ENCODE measurements around the gene ACADS.

The ACADS gene, protein sequence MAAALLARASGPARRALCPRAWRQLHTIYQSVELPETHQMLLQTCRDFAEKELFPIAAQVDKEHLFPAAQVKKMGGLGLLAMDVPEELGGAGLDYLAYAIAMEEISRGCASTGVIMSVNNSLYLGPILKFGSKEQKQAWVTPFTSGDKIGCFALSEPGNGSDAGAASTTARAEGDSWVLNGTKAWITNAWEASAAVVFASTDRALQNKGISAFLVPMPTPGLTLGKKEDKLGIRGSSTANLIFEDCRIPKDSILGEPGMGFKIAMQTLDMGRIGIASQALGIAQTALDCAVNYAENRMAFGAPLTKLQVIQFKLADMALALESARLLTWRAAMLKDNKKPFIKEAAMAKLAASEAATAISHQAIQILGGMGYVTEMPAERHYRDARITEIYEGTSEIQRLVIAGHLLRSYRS

DNA sequence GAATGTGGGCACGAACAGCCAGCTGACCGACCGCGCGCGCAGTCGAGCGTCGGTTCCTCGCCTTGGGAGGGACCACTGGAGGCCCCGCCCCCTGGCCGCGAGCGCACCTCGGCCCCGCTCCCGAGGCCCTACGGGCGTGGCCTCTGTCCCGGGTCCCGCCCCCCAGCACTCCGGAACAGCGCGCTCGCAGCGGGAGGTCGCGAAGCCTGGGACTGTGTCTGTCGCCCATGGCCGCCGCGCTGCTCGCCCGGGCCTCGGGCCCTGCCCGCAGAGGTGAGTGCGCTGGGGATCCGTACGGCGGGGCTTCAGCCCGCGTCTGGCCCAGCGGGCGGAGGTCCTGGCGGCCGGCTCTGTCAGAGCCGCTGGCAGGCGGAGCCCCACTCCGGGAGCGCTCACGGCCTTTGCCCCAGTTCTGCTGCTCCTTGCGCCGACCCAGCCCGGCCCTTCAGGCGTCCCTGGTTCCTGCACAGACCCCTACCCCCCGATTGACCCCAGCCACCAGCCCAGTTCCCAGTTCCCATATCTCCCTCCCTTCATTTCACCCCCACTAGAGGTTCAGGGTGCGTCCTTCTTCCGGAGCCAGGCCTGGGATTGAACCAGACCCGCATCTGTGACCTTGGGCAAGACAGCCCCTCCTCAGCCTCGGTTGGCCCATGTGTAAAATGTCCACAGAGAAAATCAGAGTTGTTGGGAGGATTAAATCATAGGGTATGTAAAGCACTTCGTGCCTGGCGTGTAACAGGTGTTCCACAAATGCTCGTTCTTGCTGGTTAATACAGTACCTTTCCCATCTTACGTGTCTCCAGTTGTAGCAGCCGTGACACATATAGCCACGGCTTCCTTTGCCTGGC, at the start of gene ACADS:
Gene ACADS, plus strand, starts transcription at position 168 of the 851 bp plus-strand sequence. Its CDS starts 60 bp downstream, at position 228.
- H3K36me3 ChIP-seq (ENCODE audit: low read depth), result peaks cover 31% of the 10 kb centered on the region
- TF ChIP-seq, protein P1, sequence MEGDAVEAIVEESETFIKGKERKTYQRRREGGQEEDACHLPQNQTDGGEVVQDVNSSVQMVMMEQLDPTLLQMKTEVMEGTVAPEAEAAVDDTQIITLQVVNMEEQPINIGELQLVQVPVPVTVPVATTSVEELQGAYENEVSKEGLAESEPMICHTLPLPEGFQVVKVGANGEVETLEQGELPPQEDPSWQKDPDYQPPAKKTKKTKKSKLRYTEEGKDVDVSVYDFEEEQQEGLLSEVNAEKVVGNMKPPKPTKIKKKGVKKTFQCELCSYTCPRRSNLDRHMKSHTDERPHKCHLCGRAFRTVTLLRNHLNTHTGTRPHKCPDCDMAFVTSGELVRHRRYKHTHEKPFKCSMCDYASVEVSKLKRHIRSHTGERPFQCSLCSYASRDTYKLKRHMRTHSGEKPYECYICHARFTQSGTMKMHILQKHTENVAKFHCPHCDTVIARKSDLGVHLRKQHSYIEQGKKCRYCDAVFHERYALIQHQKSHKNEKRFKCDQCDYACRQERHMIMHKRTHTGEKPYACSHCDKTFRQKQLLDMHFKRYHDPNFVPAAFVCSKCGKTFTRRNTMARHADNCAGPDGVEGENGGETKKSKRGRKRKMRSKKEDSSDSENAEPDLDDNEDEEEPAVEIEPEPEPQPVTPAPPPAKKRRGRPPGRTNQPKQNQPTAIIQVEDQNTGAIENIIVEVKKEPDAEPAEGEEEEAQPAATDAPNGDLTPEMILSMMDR (IDR thresholded peaks at IDR 0.05; ENCODE audit: poor library complexity, severe bottlenecking), result no peak
- H3K4me1 ChIP-seq (ENCODE audit: insufficient read depth, poor library complexity, severe bottlenecking), result no peaks in the 10 kb centered on the region
- H3K27ac ChIP-seq (ENCODE audit: poor library complexity, severe bottlenecking), result no peak within 1 kb of the TSS
- DNase-seq (ENCODE audit: low spot score) (peak; percentile 79), ATAC-seq (ENCODE audit: low read depth) (peak; percentile 98)
- H3K4me3 ChIP-seq (ENCODE audit: severe bottlenecking), result peak within 1 kb of the TSS; percentile 55
- no peaks in the 10 kb centered on the region for H3K9me3 ChIP-seq (ENCODE audit: severe bottlenecking)
- H3K27me3 ChIP-seq (ENCODE audit: insufficient read depth, poor library complexity, severe bottlenecking), result no peaks in the 10 kb centered on the region

DNA sequence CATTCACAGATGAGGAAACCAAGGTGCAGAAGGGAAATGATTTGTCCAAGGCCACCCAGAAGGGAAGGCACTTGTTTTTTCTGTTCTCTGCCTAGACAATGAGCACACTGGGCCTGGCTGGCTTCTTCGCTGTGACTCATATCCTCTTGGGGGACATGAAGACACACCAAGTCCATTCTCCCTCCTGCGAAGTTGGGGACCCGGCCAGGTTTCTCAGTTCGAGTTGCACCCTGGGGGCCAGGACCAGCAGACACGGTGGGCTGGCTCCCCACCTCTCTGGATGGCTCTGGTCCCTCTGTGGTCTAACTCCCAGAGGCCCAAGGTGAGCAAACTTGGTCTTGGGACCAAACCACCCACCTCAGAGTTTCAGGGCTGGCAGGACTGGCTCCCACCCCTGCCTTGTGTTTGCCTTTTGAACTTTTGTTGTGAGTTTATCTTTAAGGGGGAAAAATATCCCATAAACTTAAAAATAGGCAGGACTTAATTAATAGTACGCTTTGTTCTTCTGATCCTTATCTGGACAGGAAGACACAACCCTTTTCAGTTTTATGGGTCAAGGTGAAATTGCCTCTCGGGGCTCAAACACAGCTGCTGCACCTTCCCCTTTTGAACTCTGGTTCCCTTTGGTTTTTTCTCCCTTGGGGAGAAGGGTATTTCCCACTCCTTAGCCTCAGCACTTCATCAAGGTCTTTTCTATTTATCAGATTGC, 47.7 kb upstream of the ACADS start:
- DNase-seq (ENCODE audit: low spot score) (no peak), ATAC-seq (ENCODE audit: low read depth) (peak; percentile 27; the same call in 1 of the 3 replicates)
- Histone ChIP-seq H3K4me3 (ENCODE audit: severe bottlenecking) (no peak overlapping the region), H3K4me1 (ENCODE audit: insufficient read depth, poor library complexity, severe bottlenecking) (peaks cover 13% of the 10 kb centered on the region), H3K9me3 (ENCODE audit: severe bottlenecking) (no peaks in the 10 kb centered on the region), H3K27ac (ENCODE audit: poor library complexity, severe bottlenecking) (no peak overlapping the region), H3K27me3 (ENCODE audit: insufficient read depth, poor library complexity, severe bottlenecking) (no peaks in the 10 kb centered on the region), H3K36me3 (ENCODE audit: low read depth) (no peaks in the 10 kb centered on the region)
- TF ChIP-seq, protein P1 (IDR thresholded peaks at IDR 0.05; ENCODE audit: poor library complexity, severe bottlenecking), result no peak

DNA sequence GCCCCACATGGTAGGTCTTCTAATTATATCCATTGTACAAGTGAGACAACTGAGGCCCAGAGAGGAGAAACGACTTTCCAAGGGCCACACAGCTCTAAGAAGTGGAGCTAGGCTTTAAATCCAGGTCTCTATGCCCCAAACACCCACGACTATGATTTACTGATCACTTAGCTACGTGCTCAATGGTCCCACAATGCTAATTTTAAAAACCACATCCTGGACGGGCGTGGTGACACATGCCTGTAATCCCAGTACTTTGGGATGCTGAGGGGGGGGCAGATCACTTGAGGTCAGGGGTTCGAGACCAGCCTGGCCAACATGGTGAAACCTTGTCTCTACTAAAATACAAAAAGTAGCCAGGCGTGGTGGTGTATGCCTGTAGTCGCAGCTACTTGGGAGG, 47.1 kb upstream of the ACADS start:
- H3K4me3 ChIP-seq (ENCODE audit: severe bottlenecking), result no peak overlapping the region

DNA sequence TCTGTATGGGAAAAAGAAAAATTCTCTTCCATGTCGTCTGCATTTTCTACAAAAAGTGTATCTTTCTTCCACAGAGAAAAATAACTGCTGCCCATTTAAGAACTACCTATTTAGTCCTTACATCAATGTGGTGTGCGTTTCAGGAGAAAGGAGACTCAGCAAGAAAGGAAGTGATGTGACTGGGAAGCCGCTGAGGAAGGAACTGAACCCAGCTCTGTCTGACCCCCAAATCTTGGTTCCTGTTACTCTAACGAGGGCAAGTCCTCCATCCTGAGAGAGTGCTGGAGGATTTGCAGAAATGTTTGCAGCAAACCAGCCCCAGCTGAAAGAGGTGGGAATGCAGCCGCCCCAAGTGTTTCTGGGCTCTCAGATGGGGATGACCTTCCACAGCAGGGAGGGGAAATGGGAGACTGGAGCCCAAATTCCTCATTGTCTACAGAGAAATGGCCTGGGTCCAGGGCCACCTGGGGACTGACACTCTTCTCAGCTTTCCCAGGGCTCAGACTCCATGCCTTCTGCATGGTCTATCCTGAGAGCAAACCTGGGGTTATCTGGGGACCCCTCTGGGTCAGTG, 45.4 kb upstream of the ACADS start:
- TF ChIP-seq, protein P1 (IDR thresholded peaks at IDR 0.05; ENCODE audit: poor library complexity, severe bottlenecking), result no peak
- H3K27me3 ChIP-seq (ENCODE audit: insufficient read depth, poor library complexity, severe bottlenecking), result no peaks in the 10 kb centered on the region
- no peaks in the 10 kb centered on the region for H3K36me3 ChIP-seq (ENCODE audit: low read depth)
- H3K9me3 ChIP-seq (ENCODE audit: severe bottlenecking), result no peaks in the 10 kb centered on the region
- DNase-seq (ENCODE audit: low spot score) (no peak), ATAC-seq (ENCODE audit: low read depth) (no peak)
- peaks cover 17% of the 10 kb centered on the region for H3K4me1 ChIP-seq (ENCODE audit: insufficient read depth, poor library complexity, severe bottlenecking)
- no peak overlapping the region for H3K4me3 ChIP-seq (ENCODE audit: severe bottlenecking)
- H3K27ac ChIP-seq (ENCODE audit: poor library complexity, severe bottlenecking), result no peak overlapping the region

More for the DNA sequence above, 47.1 kb upstream of the ACADS start:
- TF ChIP-seq, protein P1 (IDR thresholded peaks at IDR 0.05; ENCODE audit: poor library complexity, severe bottlenecking), result no peak
- ATAC-seq (ENCODE audit: low read depth) (no peak), DNase-seq (ENCODE audit: low spot score) (no peak)
- no peak overlapping the region for H3K27ac ChIP-seq (ENCODE audit: poor library complexity, severe bottlenecking)
- peaks cover 13% of the 10 kb centered on the region for H3K4me1 ChIP-seq (ENCODE audit: insufficient read depth, poor library complexity, severe bottlenecking)
- H3K27me3 ChIP-seq (ENCODE audit: insufficient read depth, poor library complexity, severe bottlenecking), result no peaks in the 10 kb centered on the region
- H3K9me3 ChIP-seq (ENCODE audit: severe bottlenecking), result no peaks in the 10 kb centered on the region
- H3K36me3 ChIP-seq (ENCODE audit: low read depth), result no peaks in the 10 kb centered on the region

Measured in RWPE2 (cell line).